ENCODE results near the gene LYZL4.

DNA sequence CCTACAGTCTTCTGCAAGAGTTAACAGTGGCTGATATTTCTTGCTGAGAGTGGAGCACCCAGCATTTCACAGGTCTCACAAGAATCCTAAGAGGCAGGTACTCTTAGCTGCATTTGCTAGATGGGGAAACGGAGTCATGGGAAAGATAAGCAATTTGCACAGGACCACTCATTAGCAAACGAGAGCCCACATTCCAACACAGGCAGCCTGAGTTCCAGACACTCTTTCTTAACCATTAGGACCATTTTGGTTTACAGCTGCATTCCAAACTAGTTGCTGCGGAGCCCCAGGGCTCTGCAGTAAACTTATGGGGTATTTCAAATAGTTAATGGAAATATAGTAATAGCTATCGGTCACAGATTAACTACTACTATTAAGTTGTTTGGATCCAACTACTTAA lies 42.5 kb downstream of the LYZL4 start:
- TF ChIP-seq, protein P1, sequence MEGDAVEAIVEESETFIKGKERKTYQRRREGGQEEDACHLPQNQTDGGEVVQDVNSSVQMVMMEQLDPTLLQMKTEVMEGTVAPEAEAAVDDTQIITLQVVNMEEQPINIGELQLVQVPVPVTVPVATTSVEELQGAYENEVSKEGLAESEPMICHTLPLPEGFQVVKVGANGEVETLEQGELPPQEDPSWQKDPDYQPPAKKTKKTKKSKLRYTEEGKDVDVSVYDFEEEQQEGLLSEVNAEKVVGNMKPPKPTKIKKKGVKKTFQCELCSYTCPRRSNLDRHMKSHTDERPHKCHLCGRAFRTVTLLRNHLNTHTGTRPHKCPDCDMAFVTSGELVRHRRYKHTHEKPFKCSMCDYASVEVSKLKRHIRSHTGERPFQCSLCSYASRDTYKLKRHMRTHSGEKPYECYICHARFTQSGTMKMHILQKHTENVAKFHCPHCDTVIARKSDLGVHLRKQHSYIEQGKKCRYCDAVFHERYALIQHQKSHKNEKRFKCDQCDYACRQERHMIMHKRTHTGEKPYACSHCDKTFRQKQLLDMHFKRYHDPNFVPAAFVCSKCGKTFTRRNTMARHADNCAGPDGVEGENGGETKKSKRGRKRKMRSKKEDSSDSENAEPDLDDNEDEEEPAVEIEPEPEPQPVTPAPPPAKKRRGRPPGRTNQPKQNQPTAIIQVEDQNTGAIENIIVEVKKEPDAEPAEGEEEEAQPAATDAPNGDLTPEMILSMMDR (IDR thresholded peaks at IDR 0.05): no peak
- TF ChIP-seq POLR2A (IDR thresholded peaks at IDR 0.05): no peak

Data from breast epithelium (tissue), 3 donors.